NB4 (cell line): ENCODE results near the gene AS3MT.

Experiments used
- CTCF ChIP-seq: IDR thresholded peaks from one replicate; pipeline ENCODE4 v1.5.1; 2012; ENCODE audit warnings: low read depth, low read length
- MAX ChIP-seq: IDR thresholded peaks from 2 replicates; pipeline ENCODE4 v1.6.1; 2011; ENCODE audit warnings: low read depth, low read length
- MYC ChIP-seq: IDR thresholded peaks from 2 replicates; pipeline ENCODE4 v1.6.1; 2011; ENCODE audit warnings: low read depth, low read length
- POLR2A ChIP-seq: IDR thresholded peaks from 2 replicates; pipeline ENCODE4 v1.6.1; 2011; ENCODE audit warnings: mild to moderate bottlenecking; ENCODE audit not compliant: insufficient read length; ENCODE audit errors: extremely low read depth

- TF ChIP-seq MAX, result no peak
- no peak for TF ChIP-seq POLR2A
- TF ChIP-seq CTCF, result no peak
- no peak for TF ChIP-seq MYC
These were observed at the start of gene AS3MT for GRCh38 chr10:102869258-102870198.
